HL-60 (cell line): ENCODE measurements around the gene HCRTR1.
A peak's percentile ranks its signal among the peaks of the same experiment; 100 is the strongest.

ENCODE experiments used
- DNase-seq, 2 experiments: peaks; one replicate each; pipeline ENCODE4 v3.0.0-alpha.2; 2010 to 2020; ENCODE audit warnings: low read depth in 1 of 2, low spot score in 1 of 2
- H3K27ac ChIP-seq: fragments of 250-450 bp; sonication (Bioruptor Pico); replicated peaks from 2 replicates; pipeline ENCODE4 v1.5.1; 2020; ENCODE audit warnings: mild to moderate bottlenecking, moderate library complexity
- H3K27me3 ChIP-seq: fragments of 250-450 bp; sonication (Bioruptor Pico); 2 replicates; pipeline ENCODE4 v1.5.1; 2021; ENCODE audit warnings: mild to moderate bottlenecking, moderate library complexity; ENCODE audit not compliant: insufficient read depth, poor library complexity, severe bottlenecking
- H3K4me3 ChIP-seq: replicated peaks from 2 replicates; pipeline ENCODE4 v1.5.1; 2011; ENCODE audit warnings: mild to moderate bottlenecking, control low read depth, low read length; ENCODE audit not compliant: insufficient read depth
- CTCF ChIP-seq: IDR thresholded peaks from one replicate; pipeline ENCODE4 v1.5.1; 2011; ENCODE audit warnings: low read length, control low read depth, inconsistent platforms; ENCODE audit not compliant: insufficient read depth
- GABPA ChIP-seq: IDR thresholded peaks from 2 replicates; pipeline ENCODE4 v1.6.1; 2012; ENCODE audit warnings: low read depth
- POLR2AphosphoS5 ChIP-seq: IDR thresholded peaks from 2 replicates; pipeline ENCODE4 v1.6.1; 2012; ENCODE audit warnings: low read depth
- REST ChIP-seq: IDR thresholded peaks from 2 replicates; pipeline ENCODE4 v1.6.1; 2012; ENCODE audit warnings: low read depth; ENCODE audit not compliant: insufficient replicate concordance
- SPI1 ChIP-seq: IDR thresholded peaks from 2 replicates; pipeline ENCODE4 v1.6.1; 2012; ENCODE audit warnings: low read depth, mild to moderate bottlenecking, borderline replicate concordance

Gene HCRTR1

DNA sequence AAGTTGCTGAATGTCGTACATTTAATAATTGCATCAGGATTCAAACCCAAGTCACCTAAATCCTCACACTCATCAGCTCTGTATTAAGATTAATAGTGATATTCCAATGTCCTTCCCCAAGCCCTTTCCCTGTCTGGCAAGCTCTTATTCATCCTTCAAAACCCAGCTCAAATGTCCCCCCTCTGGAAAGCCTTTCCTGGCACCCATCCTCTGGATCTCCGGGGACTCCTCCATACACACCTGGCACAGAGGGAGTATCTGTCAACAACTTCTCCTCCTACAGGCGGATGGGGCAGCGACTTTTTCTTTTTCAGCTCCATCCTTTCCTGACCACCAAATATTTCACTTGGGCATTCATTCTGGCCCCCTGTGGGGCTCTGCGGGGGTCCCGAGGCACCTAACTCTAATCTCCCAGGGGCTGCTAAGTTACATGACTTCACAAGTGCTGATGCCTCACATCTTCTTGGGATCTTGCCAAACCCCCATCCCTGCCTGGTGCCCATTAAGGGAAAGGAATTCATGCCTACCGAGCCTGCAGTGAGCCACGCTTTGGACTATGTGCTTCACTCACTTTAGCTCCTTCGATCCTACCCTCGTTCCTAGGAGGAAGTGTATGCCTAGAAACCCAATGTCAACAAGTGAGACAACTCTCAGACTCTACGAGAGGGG is 25.9 kb upstream of the HCRTR1 start:
- TF ChIP-seq GABPA (no peak), SPI1 (no peak), REST (no peak), CTCF (no peak)
- Histone ChIP-seq H3K4me3 (no peak overlapping the region), H3K27ac (no peak overlapping the region), H3K27me3 (no peaks in the 10 kb centered on the region)
- DNase-seq: no peak

GRCh38 chr1:31592132-31592531 is 25.4 kb upstream of the HCRTR1 start:
- no peak for DNase-seq
- no peaks in the 10 kb centered on the region for H3K27me3 ChIP-seq
- TF ChIP-seq GABPA: no peak
- no peak overlapping the region for H3K4me3 ChIP-seq
- H3K27ac ChIP-seq: no peak overlapping the region

DNA sequence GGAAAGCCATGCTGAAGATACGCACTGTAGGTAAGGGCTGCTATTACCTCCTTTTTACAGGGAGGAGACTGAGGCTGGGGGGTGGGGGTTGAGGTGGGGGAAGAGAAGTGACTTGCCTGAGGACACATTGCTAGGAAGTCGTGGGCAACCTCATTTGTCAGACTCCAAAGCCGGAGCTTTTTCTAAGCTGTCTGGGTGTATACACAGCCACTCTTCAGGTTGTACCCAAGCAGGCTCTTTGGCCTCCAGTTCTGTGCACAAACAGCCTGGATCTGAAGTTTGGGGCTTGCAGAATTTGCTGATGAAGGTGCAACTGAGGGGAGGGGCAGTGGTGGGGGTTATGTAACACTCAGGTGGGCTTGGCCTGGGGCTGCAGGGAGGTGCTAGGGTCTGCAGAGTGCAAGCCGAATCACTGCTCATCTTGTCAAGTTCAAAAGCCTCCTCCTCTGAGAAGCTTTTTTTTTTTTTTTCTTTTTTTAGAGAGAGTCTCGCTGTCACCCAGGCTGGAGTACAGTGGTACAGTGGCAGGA is 24.3 kb upstream of the HCRTR1 start:
- Histone ChIP-seq H3K4me3 (no peak overlapping the region), H3K27me3 (no peaks in the 10 kb centered on the region), H3K27ac (no peak overlapping the region)
- TF ChIP-seq CTCF (no peak), SPI1 (no peak), POLR2AphosphoS5 (no peak), GABPA (no peak), REST (no peak)
- no peak for DNase-seq

DNA sequence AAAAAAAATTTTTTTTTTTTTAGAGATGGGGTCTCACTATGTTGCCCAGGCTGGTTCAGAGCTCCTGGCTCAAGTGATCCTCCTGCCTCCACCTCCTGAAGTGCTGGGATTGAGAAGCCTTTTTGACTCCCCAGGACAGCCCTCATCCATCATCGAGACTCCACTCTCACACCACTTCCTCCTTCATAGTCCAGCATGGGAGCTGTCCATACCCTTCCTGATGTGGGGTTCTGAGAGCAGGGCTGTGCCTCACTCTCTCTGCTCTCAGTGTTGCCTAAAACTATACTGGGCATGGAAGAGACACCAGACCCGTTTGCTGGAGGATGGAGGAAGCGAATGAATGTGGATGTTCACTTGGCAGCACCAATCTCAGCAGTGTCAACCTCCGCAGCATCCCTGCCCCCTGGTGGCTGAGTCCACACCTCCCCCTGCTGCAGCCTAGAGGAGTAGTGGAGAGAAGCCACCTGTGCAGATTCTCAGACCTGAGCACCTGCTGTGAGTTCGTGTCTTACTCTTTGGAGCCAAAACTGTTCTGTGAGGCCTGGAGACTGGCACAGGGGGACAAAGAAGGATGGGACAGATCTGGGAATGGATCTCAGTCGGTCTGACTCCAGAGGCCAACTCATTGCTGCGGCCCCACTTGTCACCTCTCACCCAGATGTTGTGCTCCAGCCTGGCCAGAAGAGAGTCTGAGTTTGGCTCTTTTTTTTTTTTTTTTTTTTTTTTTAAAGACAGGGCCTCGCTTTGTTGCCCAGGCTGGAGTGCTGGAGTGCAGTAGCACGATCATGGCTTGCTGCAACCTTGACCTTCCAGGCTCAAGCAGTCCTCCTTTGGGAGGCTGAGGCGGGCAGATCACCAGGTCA is 23.5 kb upstream of the HCRTR1 start:
- H3K27ac ChIP-seq: no peak overlapping the region
- TF ChIP-seq CTCF: peak; percentile 99
- peak; percentile 18; the same call in 1 of the 2 replicates for TF ChIP-seq SPI1
- TF ChIP-seq POLR2AphosphoS5: no peak
- DNase-seq: peak; percentile 15 to 73
- H3K27me3 ChIP-seq: no peaks in the 10 kb centered on the region
- no peak overlapping the region for H3K4me3 ChIP-seq
